ENCODE results near the gene PDGFRA. TPM values are rescaled to one million over a fixed set of nuclear protein-coding genes. Genes with fewer than 3 reads are reported as not detected.
A peak's percentile ranks its signal among the peaks of the same experiment; 100 is the strongest.

Gene PDGFRA
- total and polyA plus RNA-seq, 4 donors = 6.5 to 37.0 (median 7.6) TPM

GRCh38 chr4:54224996-54225597 is 4.0 kb upstream of the PDGFRA start (continued):
- TF ChIP-seq REST (IDR thresholded peaks at IDR 0.05) (no peak), ZBTB33 (IDR thresholded peaks at IDR 0.05) (no peak)

DNA sequence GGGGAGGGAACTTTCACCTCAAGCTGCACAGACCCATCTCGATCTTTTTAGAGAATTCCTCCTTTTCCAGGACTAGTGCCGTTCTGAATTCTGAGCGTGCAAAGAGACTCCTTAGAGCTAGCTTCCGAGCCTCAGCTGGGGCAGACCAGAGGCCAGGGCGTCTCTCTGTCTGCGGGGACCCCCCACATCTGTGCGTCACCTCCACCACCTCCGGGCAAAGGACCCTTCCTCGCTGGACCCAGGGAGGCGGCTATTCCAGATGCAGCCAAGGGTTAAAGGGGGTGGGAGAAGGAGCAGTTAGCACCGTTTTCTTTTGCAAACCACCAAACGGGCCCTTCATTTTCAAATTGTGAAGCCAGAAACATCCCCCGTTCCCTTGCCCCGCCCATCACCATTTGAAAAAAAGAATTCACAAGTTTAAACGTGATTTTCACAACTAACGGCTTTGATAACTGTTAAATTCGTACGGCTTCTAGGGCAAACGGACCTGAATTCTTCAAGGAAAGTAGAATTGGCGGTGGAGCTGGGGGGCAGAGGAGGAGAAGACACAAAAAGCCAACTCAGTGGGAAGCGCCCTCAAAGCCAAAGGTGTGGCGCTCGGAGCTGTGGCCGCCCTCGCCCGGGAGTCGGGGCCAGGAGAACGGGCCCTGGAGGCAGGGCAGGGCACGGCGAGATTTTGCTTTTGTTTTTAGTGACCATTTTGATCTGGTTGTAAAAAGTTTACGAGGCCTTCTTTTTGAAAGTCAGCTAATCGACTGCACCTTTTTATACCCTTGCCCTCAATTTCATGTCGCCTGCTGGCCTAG is 3.3 kb upstream of the PDGFRA start:
- peaks cover 10 to 36% (median 27%) of the 10 kb centered on the region in 4 donors for H3K4me1 ChIP-seq (ENCODE audit: control insufficient read depth in 4 of 4, insufficient read depth in 4 of 4, low read length in 3 of 4)
- no peak for TF ChIP-seq YY1 (IDR thresholded peaks at IDR 0.05)
- no peaks in the 10 kb centered on the region for H3K9me3 ChIP-seq (ENCODE audit: control insufficient read depth in 4 of 4, low read length in 3 of 4)
- peak overlapping the region in 2 of 3 donors; percentile 44 to 48 for H3K4me3 ChIP-seq (ENCODE audit: low read depth in 1 of 3, low read length in 3 of 3)
- peaks cover 0 to 14% (median 3%) of the 10 kb centered on the region in 4 donors for H3K27me3 ChIP-seq (ENCODE audit: control insufficient read depth in 4 of 4, insufficient read depth in 4 of 4, low read length in 3 of 4)
- 19% methylated on average over 33 of the region's 33 CpGs for WGBS
- H3K27ac ChIP-seq (ENCODE audit: low read depth in 1 of 2, low read length in 2 of 2) = no peak overlapping the region
- no peak for DNase-seq (ENCODE audit: low spot score)
- H3K9ac ChIP-seq (ENCODE audit: low read depth in 1 of 2, low read length in 2 of 2) = no peak overlapping the region
- no peaks in the 10 kb centered on the region for H3K36me3 ChIP-seq (ENCODE audit: control insufficient read depth in 4 of 4, insufficient read depth in 3 of 4, low read depth in 1 of 4, low read length in 3 of 4)

GRCh38 chr4:54226404-54227255 is 2.5 kb upstream of the PDGFRA start:
- DNase-seq (ENCODE audit: low spot score) = no peak
- no peak overlapping the region for H3K9ac ChIP-seq (ENCODE audit: low read depth in 1 of 2, low read length in 2 of 2)
- H3K4me1 ChIP-seq (ENCODE audit: control insufficient read depth in 4 of 4, insufficient read depth in 4 of 4, low read length in 3 of 4) = peaks cover 16 to 45% (median 34%) of the 10 kb centered on the region in 4 donors
- H3K9me3 ChIP-seq (ENCODE audit: control insufficient read depth in 4 of 4, low read length in 3 of 4) = no peaks in the 10 kb centered on the region
- no peak for TF ChIP-seq JUND (IDR thresholded peaks at IDR 0.05)
- TF ChIP-seq, protein P1, sequence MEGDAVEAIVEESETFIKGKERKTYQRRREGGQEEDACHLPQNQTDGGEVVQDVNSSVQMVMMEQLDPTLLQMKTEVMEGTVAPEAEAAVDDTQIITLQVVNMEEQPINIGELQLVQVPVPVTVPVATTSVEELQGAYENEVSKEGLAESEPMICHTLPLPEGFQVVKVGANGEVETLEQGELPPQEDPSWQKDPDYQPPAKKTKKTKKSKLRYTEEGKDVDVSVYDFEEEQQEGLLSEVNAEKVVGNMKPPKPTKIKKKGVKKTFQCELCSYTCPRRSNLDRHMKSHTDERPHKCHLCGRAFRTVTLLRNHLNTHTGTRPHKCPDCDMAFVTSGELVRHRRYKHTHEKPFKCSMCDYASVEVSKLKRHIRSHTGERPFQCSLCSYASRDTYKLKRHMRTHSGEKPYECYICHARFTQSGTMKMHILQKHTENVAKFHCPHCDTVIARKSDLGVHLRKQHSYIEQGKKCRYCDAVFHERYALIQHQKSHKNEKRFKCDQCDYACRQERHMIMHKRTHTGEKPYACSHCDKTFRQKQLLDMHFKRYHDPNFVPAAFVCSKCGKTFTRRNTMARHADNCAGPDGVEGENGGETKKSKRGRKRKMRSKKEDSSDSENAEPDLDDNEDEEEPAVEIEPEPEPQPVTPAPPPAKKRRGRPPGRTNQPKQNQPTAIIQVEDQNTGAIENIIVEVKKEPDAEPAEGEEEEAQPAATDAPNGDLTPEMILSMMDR (IDR thresholded peaks at IDR 0.05; ENCODE audit: low read depth, low read length, missing input control) = no peak
- TF ChIP-seq RAD21 (IDR thresholded peaks at IDR 0.05) = no peak
- TF ChIP-seq HNF4G (IDR thresholded peaks at IDR 0.05) = no peak
- H3K27ac ChIP-seq (ENCODE audit: low read depth in 1 of 2, low read length in 2 of 2) = no peak overlapping the region
- WGBS = 7% methylated on average over 47 of the region's 47 CpGs
- peak overlapping the region in 2 of 3 donors; percentile 44 to 48 for H3K4me3 ChIP-seq (ENCODE audit: low read depth in 1 of 3, low read length in 3 of 3)
- no peaks in the 10 kb centered on the region for H3K36me3 ChIP-seq (ENCODE audit: control insufficient read depth in 4 of 4, insufficient read depth in 3 of 4, low read depth in 1 of 4, low read length in 3 of 4)
- peaks cover 2 to 14% (median 4%) of the 10 kb centered on the region in 4 donors for H3K27me3 ChIP-seq (ENCODE audit: control insufficient read depth in 4 of 4, insufficient read depth in 4 of 4, low read length in 3 of 4)

Data from liver (tissue), 9 donors.